IPS-18c (cell line): ENCODE measurements around the gene PRSS48.
"Not testable (repeated sequence)": the region's sequence is repeated elsewhere in the genome, so short reads cannot be mapped to it uniquely, and the experiment has no call there.

ENCODE experiments used
- H3K4me3 ChIP-seq: 2 replicates; pipeline ENCODE4 v1.7.0; 2013; ENCODE audit warnings: low read depth, mild to moderate bottlenecking, low read length, moderate library complexity; ENCODE audit not compliant: insufficient read depth
- H3K9me3 ChIP-seq: one replicate; pipeline ENCODE4 v1.6.1; 2013; ENCODE audit warnings: mild to moderate bottlenecking, low read length, moderate library complexity; ENCODE audit not compliant: control insufficient read depth, insufficient read depth

PRSS48 gene

GRCh38 chr4:151302432-151302831 lies 25.5 kb downstream of the PRSS48 start:
- no peak overlapping the region for H3K4me3 ChIP-seq

GRCh38 chr4:151304226-151304625 lies 27.3 kb downstream of the PRSS48 start:
- Histone ChIP-seq H3K4me3 (no peak overlapping the region), H3K9me3 (no peaks in the 10 kb centered on the region)

More at GRCh38 chr4:151302432-151302831, 25.5 kb downstream of the PRSS48 start:
- H3K9me3 ChIP-seq, result no peaks in the 10 kb centered on the region

- no peaks in the 10 kb centered on the region for H3K9me3 ChIP-seq
- H3K4me3 ChIP-seq, result no peak overlapping the region
These were observed 27.8 kb downstream of the PRSS48 start for GRCh38 chr4:151304755-151305154.

GRCh38 chr4:151310124-151310728 lies 33.3 kb downstream of the PRSS48 start:
- no peak overlapping the region for H3K4me3 ChIP-seq
- H3K9me3 ChIP-seq, result no peaks in the 10 kb centered on the region

- Histone ChIP-seq H3K9me3 (no peaks in the 10 kb centered on the region), H3K4me3 (no peak overlapping the region)
These were observed 36.5 kb downstream of the PRSS48 start for GRCh38 chr4:151313306-151314009.

- H3K9me3 ChIP-seq, result no peaks in the 10 kb centered on the region
- H3K4me3 ChIP-seq, result no peak overlapping the region
These were observed 37.0 kb downstream of the PRSS48 start for GRCh38 chr4:151314010-151314355.

GRCh38 chr4:151314479-151314878 lies 37.5 kb downstream of the PRSS48 start:
- no peak overlapping the region for H3K4me3 ChIP-seq
- no peaks in the 10 kb centered on the region for H3K9me3 ChIP-seq

- H3K4me3 ChIP-seq, result no peak overlapping the region
- H3K9me3 ChIP-seq, result no peaks in the 10 kb centered on the region
These were observed 38.4 kb downstream of the PRSS48 start for GRCh38 chr4:151315212-151315886.

GRCh38 chr4:151316645-151317044 lies 39.7 kb downstream of the PRSS48 start:
- no peaks in the 10 kb centered on the region for H3K9me3 ChIP-seq
- no peak overlapping the region for H3K4me3 ChIP-seq

GRCh38 chr4:151318307-151319006 lies 41.5 kb downstream of the PRSS48 start:
- Histone ChIP-seq H3K4me3 (no peak overlapping the region), H3K9me3 (no peaks in the 10 kb centered on the region)

- no peak overlapping the region for H3K4me3 ChIP-seq
- no peaks in the 10 kb centered on the region for H3K9me3 ChIP-seq
These were observed 42.5 kb downstream of the PRSS48 start for GRCh38 chr4:151319490-151319889.

- H3K9me3 ChIP-seq, result no peaks in the 10 kb centered on the region
- no peak overlapping the region for H3K4me3 ChIP-seq
These were observed 44.6 kb downstream of the PRSS48 start for GRCh38 chr4:151321586-151321985.

GRCh38 chr4:151322161-151322560 lies 45.2 kb downstream of the PRSS48 start:
- not testable (repeated sequence) for H3K9me3 ChIP-seq, H3K4me3 ChIP-seq

- no peak overlapping the region for H3K4me3 ChIP-seq
These were observed 45.6 kb downstream of the PRSS48 start for GRCh38 chr4:151322570-151322969.

GRCh38 chr4:151323667-151324066 lies 46.7 kb downstream of the PRSS48 start:
- no peaks in the 10 kb centered on the region for H3K9me3 ChIP-seq
- H3K4me3 ChIP-seq, result peak overlapping the region; percentile 75

More at GRCh38 chr4:151322570-151322969, 45.6 kb downstream of the PRSS48 start:
- H3K9me3 ChIP-seq, result no peaks in the 10 kb centered on the region

- peak overlapping the region; percentile 75 for H3K4me3 ChIP-seq
- no peaks in the 10 kb centered on the region for H3K9me3 ChIP-seq
These were observed 47.3 kb downstream of the PRSS48 start for GRCh38 chr4:151324124-151324751.

GRCh38 chr4:151324752-151325110 lies 47.8 kb downstream of the PRSS48 start:
- Histone ChIP-seq H3K4me3 (peak overlapping the region; percentile 75), H3K9me3 (no peaks in the 10 kb centered on the region)
